Aorta (tissue), 5 donors: ENCODE measurements around the gene CADM1. TPM values are rescaled to one million over a fixed set of nuclear protein-coding genes. Genes with fewer than 3 reads are reported as not detected.

Experiments used
- ATAC-seq: fragments of 200-7000 bp; cut with Tn5 transposase; one replicate; pipeline ENCODE4 v1.9.1; 2022; ENCODE audit warnings: moderate library complexity; ENCODE audit not compliant: low FRiP score
- DNase-seq, 2 donors: peaks; one replicate each; pipeline ENCODE4 v3.0.0-alpha.2; 2020
- H3K27ac ChIP-seq, 2 donors: one replicate each; pipeline ENCODE4 v1.5.1; 2013; ENCODE audit warnings: low read length in 2 of 2, mild to moderate bottlenecking in 2 of 2, moderate library complexity in 2 of 2, control low read depth in 1 of 2, inconsistent platforms in 1 of 2, low read depth in 1 of 2
- H3K27me3 ChIP-seq, 2 donors: one replicate each; pipeline ENCODE4 v1.6.1; 2013; ENCODE audit warnings: control low read depth in 1 of 2, low read length in 1 of 2, mild to moderate bottlenecking in 1 of 2, moderate library complexity in 1 of 2; ENCODE audit not compliant: insufficient read depth in 2 of 2, control insufficient read depth in 1 of 2
- H3K36me3 ChIP-seq, 2 donors: one replicate each; pipeline ENCODE4 v1.6.1; 2013; ENCODE audit warnings: control low read depth in 1 of 2, low read length in 1 of 2, mild to moderate bottlenecking in 1 of 2; ENCODE audit not compliant: insufficient read depth in 2 of 2, control insufficient read depth in 1 of 2
- H3K4me1 ChIP-seq, 2 donors: one replicate each; pipeline ENCODE4 v1.6.1; 2013; ENCODE audit warnings: low read length in 2 of 2, control low read depth in 1 of 2, mild to moderate bottlenecking in 1 of 2, moderate library complexity in 1 of 2; ENCODE audit not compliant: insufficient read depth in 2 of 2, control insufficient read depth in 1 of 2
- H3K4me3 ChIP-seq, 2 donors: one replicate each; pipeline ENCODE4 v1.5.1; 2013; ENCODE audit warnings: low read length in 2 of 2, control low read depth in 1 of 2, mild to moderate bottlenecking in 1 of 2
- H3K9me3 ChIP-seq: one replicate; pipeline ENCODE4 v1.6.1; 2013; ENCODE audit warnings: mild to moderate bottlenecking, low read length; ENCODE audit not compliant: control insufficient read depth
- WGBS, 2 donors: extraction: QIAGEN DNeasy Blood & Tissue Kit; methylation state at CpG; one replicate each; pipeline ENCODE4 v1.1.7; 2013; 5-methylcytosine and 5-hydroxymethylcytosine counted together
- intact Hi-C, 2 donors: fragments of 100-400 bp; cut with DNase I; formaldehyde crosslinking; loops; one replicate each; pipeline versions ENCODE4 v1.14.2 to v1.15.0; 2022
- polyA plus RNA-seq, 2 donors: library from polyadenylated mRNA; stranded (reverse); fragments of 200-250 nt; gene quantifications; one replicate each; pipeline ENCODE4 v1.2.3, GENCODE V29; 2013
- total RNA-seq, 2 donors: library from RNA; stranded (reverse); fragmentation: NEBNext Ultra II Directional; extraction: Animal tissue kit (Norgen Biotek cat#: 25700); gene quantifications; one replicate each; pipeline ENCODE4 v1.2.1, GENCODE V29; 2021
- donor health status: healthy with polysubstance abuse.
- donor health status: Bipolar disorder and iron deficiency.
- donor health status: DM: no; HTN: no; CAD: no.
- donor health status: DM: no; HTN: no; CAD: no.
- donor health status: DM: yes; HTN: yes; CAD: no.

Gene CADM1
- total and polyA plus RNA-seq, 4 donors = 0.26 to 9.8 (median 5.7) TPM

GRCh38 chr11:115362997-115363396 lies 141.2 kb downstream of the CADM1 start:
- whole genome bisulfite sequencing, 2 donors = 86 to 87% methylated on average over 6 of the region's 6 CpGs
- H3K4me3 ChIP-seq = no peak overlapping the region
- ATAC-seq = no peak

GRCh38 chr11:115361025-115361424 lies 143.2 kb downstream of the CADM1 start:
- Histone ChIP-seq H3K4me3 (no peak overlapping the region), H3K27me3 (no peaks in the 10 kb centered on the region), H3K36me3 (no peaks in the 10 kb centered on the region), H3K4me1 (no peaks in the 10 kb centered on the region), H3K9me3 (no peaks in the 10 kb centered on the region), H3K27ac (no peak overlapping the region)
- DNase-seq = no peak
- 87 to 94% methylated on average over 1 of the region's 1 CpG for WGBS, 2 donors
- intact Hi-C loops = no loop called here
- no peak for ATAC-seq

More at GRCh38 chr11:115362997-115363396, 141.2 kb downstream of the CADM1 start:
- no peaks in the 10 kb centered on the region for H3K27me3 ChIP-seq
- intact Hi-C loops = no loop called here
- no peaks in the 10 kb centered on the region for H3K9me3 ChIP-seq
- H3K4me1 ChIP-seq = no peaks in the 10 kb centered on the region
- no peak overlapping the region for H3K27ac ChIP-seq
- H3K36me3 ChIP-seq = no peaks in the 10 kb centered on the region
- DNase-seq = no peak

GRCh38 chr11:115360186-115360824 lies 143.9 kb downstream of the CADM1 start:
- intact Hi-C loops = no loop called here
- Histone ChIP-seq H3K27ac (no peak overlapping the region), H3K4me3 (no peak overlapping the region), H3K4me1 (no peaks in the 10 kb centered on the region), H3K27me3 (no peaks in the 10 kb centered on the region), H3K36me3 (no peaks in the 10 kb centered on the region), H3K9me3 (no peaks in the 10 kb centered on the region)
- WGBS, 2 donors = 41 to 59% methylated on average over 7 of the region's 7 CpGs
- no peak for ATAC-seq
- DNase-seq = no peak

- ATAC-seq = no peak
Measured at GRCh38 chr11:115357066-115357465, 147.1 kb downstream of the CADM1 start.

GRCh38 chr11:115352805-115353485 lies 151.3 kb downstream of the CADM1 start:
- intact Hi-C loops = no loop called here

More at GRCh38 chr11:115357066-115357465, 147.1 kb downstream of the CADM1 start:
- no peak overlapping the region for H3K27ac ChIP-seq
- intact Hi-C loops = no loop called here
- no peaks in the 10 kb centered on the region for H3K36me3 ChIP-seq
- H3K27me3 ChIP-seq = no peaks in the 10 kb centered on the region
- no peak overlapping the region for H3K4me3 ChIP-seq
- no peaks in the 10 kb centered on the region for H3K9me3 ChIP-seq
- WGBS, 2 donors = 3 to 7% methylated on average over 5 of the region's 5 CpGs
- H3K4me1 ChIP-seq = no peaks in the 10 kb centered on the region
- no peak for DNase-seq

GRCh38 chr11:115349335-115350017 lies 154.7 kb downstream of the CADM1 start:
- Histone ChIP-seq H3K9me3 (no peaks in the 10 kb centered on the region), H3K27me3 (no peaks in the 10 kb centered on the region), H3K36me3 (no peaks in the 10 kb centered on the region), H3K27ac (no peak overlapping the region), H3K4me1 (no peaks in the 10 kb centered on the region), H3K4me3 (no peak overlapping the region)
- 76 to 81% methylated on average over 7 of the region's 7 CpGs for WGBS, 2 donors
- ATAC-seq (no peak), DNase-seq (no peak)
- intact Hi-C loops = no loop called here

More at GRCh38 chr11:115352805-115353485, 151.3 kb downstream of the CADM1 start:
- no peaks in the 10 kb centered on the region for H3K4me1 ChIP-seq
- no peaks in the 10 kb centered on the region for H3K36me3 ChIP-seq
- no peaks in the 10 kb centered on the region for H3K27me3 ChIP-seq
- DNase-seq (no peak), ATAC-seq (no peak)
- WGBS, 2 donors = 69 to 76% methylated on average over 6 of the region's 6 CpGs
- H3K27ac ChIP-seq = no peak overlapping the region
- H3K9me3 ChIP-seq = no peaks in the 10 kb centered on the region
- no peak overlapping the region for H3K4me3 ChIP-seq

- no peak for ATAC-seq
Measured at GRCh38 chr11:115348416-115348815, 155.8 kb downstream of the CADM1 start.

GRCh38 chr11:115347106-115347505 lies 157.1 kb downstream of the CADM1 start:
- no peaks in the 10 kb centered on the region for H3K36me3 ChIP-seq
- 89 to 93% methylated on average over 4 of the region's 4 CpGs for WGBS, 2 donors
- H3K9me3 ChIP-seq = no peaks in the 10 kb centered on the region
- no peak for DNase-seq
- no peak overlapping the region for H3K4me3 ChIP-seq
- H3K27me3 ChIP-seq = no peaks in the 10 kb centered on the region
- no peak overlapping the region for H3K27ac ChIP-seq
- intact Hi-C loops = no loop called here
- no peaks in the 10 kb centered on the region for H3K4me1 ChIP-seq
- no peak for ATAC-seq

More at GRCh38 chr11:115348416-115348815, 155.8 kb downstream of the CADM1 start:
- H3K9me3 ChIP-seq = no peaks in the 10 kb centered on the region
- no peak overlapping the region for H3K27ac ChIP-seq
- intact Hi-C loops = no loop called here
- no peak for DNase-seq
- no peaks in the 10 kb centered on the region for H3K27me3 ChIP-seq
- H3K36me3 ChIP-seq = no peaks in the 10 kb centered on the region
- 81 to 90% methylated on average over 6 of the region's 6 CpGs for WGBS, 2 donors
- no peak overlapping the region for H3K4me3 ChIP-seq
- no peaks in the 10 kb centered on the region for H3K4me1 ChIP-seq
